HG02840 (cell line): ENCODE results near the gene SDCBP2.

Experiments
- ATAC-seq: cut with Tn5 transposase; IDR thresholded peaks from one replicate; pipeline ENCODE4 v1.9.1; 2021; ENCODE audit warnings: mild to moderate bottlenecking, moderate library complexity, moderate number of reproducible peaks; ENCODE audit not compliant: unreplicated experiment, low FRiP score

Gene SDCBP2

GRCh38 chr20:1328680-1329330 lies at the start of gene SDCBP2:
Gene SDCBP2, minus strand, starts transcription at chr20:1329139. Its CDS starts 8,723 bp downstream, at chr20:1320416.
- ATAC-seq = no peak

- no peak for ATAC-seq
These were observed 49.8 kb upstream of the SDCBP2 start for GRCh38 chr20:1378735-1379125.

GRCh38 chr20:1377984-1378734 lies 49.2 kb upstream of the SDCBP2 start:
- ATAC-seq = no peak

- no peak for ATAC-seq
These were observed 48.5 kb upstream of the SDCBP2 start for GRCh38 chr20:1377341-1377871.

GRCh38 chr20:1376408-1377270 lies 47.7 kb upstream of the SDCBP2 start:
- no peak for ATAC-seq

- ATAC-seq = no peak
These were observed 47.1 kb upstream of the SDCBP2 start for GRCh38 chr20:1376007-1376406.

- no peak for ATAC-seq
These were observed 46.6 kb upstream of the SDCBP2 start for GRCh38 chr20:1375515-1375914.

- no peak for ATAC-seq
These were observed 45.3 kb upstream of the SDCBP2 start for GRCh38 chr20:1374246-1374645.

- ATAC-seq = no peak
These were observed 44.7 kb upstream of the SDCBP2 start for GRCh38 chr20:1373614-1374013.

GRCh38 chr20:1373036-1373435 lies 44.1 kb upstream of the SDCBP2 start:
- no peak for ATAC-seq

- no peak for ATAC-seq
These were observed 43.0 kb upstream of the SDCBP2 start for GRCh38 chr20:1371830-1372539.

GRCh38 chr20:1371202-1371782 lies 42.4 kb upstream of the SDCBP2 start:
- no peak for ATAC-seq

GRCh38 chr20:1370548-1371110 lies 41.7 kb upstream of the SDCBP2 start:
- no peak for ATAC-seq

GRCh38 chr20:1369970-1370369 lies 41.0 kb upstream of the SDCBP2 start:
- no peak for ATAC-seq

GRCh38 chr20:1368448-1369199 lies 39.7 kb upstream of the SDCBP2 start:
- no peak for ATAC-seq

GRCh38 chr20:1367479-1367878 lies 38.5 kb upstream of the SDCBP2 start:
- no peak for ATAC-seq

- no peak for ATAC-seq
These were observed 35.2 kb upstream of the SDCBP2 start for GRCh38 chr20:1364106-1364505.

- ATAC-seq = no peak
These were observed 34.6 kb upstream of the SDCBP2 start for GRCh38 chr20:1363522-1363921.

GRCh38 chr20:1362484-1362883 lies 33.5 kb upstream of the SDCBP2 start:
- ATAC-seq = no peak
